GM19193 (cell line): ENCODE measurements around the gene KDR.

ENCODE experiments used
- POLR2A ChIP-seq: IDR thresholded peaks from 4 replicates; pipeline ENCODE4 v1.6.1; 2011; ENCODE audit not compliant: insufficient read depth, insufficient read length; ENCODE audit errors: extremely low read depth

The KDR gene

GRCh38 chr4:55099816-55100215 is 25.6 kb downstream of the KDR start:
- no peak for TF ChIP-seq POLR2A

DNA sequence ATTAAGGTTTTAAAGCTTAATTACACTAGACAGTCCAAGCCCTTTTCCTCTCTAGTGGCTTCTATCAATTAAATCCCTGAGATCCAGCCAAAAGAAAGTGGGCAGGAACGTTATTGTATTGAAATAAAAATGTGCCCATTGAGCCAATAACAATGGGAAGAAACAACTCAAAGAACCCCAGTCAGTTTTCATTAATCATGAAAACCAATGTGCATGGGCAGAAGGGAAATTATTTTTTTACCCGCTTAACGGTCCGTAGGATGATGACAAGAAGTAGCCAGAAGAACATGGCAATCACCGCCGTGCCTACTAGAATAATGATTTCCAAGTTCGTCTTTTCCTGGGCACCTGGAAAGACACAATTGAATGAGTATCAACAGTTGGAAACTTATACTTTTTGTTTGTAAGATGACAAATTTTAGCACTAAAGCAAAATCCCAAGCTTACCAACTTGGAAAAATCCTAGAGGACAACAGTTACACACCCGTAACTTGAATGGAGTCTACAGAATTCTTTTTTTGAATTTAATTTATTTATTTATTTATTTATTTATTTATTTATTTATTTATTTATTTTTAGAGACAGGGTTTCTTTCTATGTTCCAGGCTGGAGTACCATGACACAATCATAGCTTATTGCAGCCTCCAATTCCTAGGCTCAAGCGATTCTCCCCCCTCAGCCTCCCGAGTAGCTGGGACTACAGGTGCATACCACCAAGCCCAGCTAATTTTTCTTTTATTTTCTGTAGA is 26.8 kb downstream of the KDR start:
- no peak for TF ChIP-seq POLR2A

GRCh38 chr4:55096619-55097018 is 28.8 kb downstream of the KDR start:
- no peak for TF ChIP-seq POLR2A

DNA sequence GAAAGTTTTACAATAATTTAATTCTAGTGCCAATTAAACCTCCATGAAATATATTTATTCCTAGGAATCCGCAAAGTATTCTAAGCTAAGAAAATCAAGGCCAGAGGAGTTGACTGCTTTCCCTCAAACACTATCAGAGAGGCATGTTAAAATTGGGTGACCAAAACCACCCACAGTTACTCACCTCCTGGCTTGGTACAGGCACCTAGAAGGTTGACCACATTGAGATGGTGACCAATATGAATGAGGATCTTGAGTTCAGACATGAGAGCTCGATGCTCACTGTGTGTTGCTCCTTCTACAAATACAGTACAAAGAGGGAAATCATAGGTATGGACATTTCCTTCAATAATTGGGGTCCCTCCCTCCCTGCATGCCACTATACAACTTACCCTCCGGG is 29.4 kb downstream of the KDR start:
- no peak for TF ChIP-seq POLR2A

GRCh38 chr4:55092504-55092903 is 32.9 kb downstream of the KDR start:
- no peak for TF ChIP-seq POLR2A

- TF ChIP-seq POLR2A: no peak
Measured at GRCh38 chr4:55089916-55090315, 35.5 kb downstream of the KDR start.

- TF ChIP-seq POLR2A: no peak
Measured at GRCh38 chr4:55087913-55088260, 37.5 kb downstream of the KDR start.

DNA sequence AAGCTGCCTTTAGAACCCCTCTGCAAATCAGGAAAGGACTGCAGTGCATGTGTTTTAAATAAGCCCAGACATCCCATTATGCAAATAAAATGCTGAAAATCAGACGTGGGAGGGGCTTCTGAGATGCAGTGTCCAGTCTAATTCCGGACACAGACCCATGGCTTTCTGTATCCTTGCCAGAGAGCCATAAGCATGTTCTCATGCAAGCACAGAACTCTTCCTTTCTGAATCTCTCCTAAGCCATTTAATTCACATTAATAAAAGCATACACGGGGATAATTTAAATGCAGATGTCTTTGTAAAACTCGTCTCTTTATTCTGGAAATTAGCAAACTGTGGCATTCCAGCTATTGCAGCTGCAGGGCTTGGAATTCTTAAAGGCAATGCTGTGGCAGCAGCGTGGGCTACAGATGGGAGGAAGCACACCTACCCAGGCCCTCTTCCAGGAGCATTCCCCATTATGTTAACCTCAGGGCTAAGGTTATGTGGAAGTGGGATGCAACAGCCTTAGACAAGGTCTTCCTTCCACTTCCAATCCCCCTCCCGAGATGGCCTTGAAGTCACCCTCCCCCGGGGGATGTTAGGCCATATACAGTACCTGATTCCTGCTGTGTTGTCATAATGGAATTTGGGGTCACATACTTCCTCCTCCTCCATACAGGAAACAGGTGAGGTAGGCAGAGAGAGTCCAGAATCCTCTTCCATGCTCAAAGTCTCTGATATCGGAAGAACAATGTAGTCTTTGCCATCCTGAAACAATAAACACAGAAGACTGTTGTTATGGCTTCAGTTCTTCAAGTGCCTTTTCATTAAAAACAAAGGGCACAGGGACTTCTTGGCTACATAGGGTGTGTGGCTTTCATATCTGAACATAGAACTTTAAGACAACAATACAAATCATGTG is 38.1 kb downstream of the KDR start:
- no peak for TF ChIP-seq POLR2A

DNA sequence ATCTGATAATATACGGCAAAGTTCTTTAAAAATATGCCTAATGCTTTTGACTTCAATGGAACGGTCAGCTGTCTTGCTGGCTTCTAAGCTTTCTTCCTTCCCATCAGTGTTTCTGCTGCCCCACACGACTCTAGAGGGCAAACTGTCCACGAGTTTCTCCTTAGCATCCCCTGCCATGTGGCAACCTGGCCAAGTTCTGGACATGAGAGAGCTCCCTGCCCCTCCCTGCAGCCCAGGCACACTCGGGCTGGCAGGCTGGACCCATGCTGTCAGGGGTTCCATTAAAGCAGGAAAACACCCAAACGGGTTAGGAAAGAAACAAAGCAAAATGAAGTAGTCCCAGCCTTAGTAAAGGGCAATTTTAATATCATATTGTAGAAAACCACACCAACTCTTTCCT is 38.8 kb downstream of the KDR start:
- no peak for TF ChIP-seq POLR2A

DNA sequence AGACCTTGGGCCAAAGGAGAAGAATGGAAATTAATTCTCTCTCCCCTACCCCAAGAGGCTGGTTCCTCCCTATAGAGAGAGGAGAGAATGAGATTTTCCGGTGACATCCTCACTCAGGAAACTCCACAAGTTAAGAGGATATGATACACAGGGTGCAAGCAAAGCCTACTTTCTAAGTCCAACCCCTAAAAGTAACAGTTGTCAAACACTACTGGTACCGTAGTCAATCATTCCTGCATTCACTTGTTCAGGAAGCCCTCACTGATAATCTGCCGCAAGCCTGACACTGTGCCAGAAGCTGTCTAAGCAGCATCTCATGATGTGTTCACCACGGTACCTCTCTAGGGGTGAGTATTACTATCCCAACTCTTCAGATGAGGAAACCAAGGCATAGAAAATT is 41.7 kb downstream of the KDR start:
- TF ChIP-seq POLR2A: no peak

GRCh38 chr4:55082756-55083155 is 42.6 kb downstream of the KDR start:
- TF ChIP-seq POLR2A: no peak

DNA sequence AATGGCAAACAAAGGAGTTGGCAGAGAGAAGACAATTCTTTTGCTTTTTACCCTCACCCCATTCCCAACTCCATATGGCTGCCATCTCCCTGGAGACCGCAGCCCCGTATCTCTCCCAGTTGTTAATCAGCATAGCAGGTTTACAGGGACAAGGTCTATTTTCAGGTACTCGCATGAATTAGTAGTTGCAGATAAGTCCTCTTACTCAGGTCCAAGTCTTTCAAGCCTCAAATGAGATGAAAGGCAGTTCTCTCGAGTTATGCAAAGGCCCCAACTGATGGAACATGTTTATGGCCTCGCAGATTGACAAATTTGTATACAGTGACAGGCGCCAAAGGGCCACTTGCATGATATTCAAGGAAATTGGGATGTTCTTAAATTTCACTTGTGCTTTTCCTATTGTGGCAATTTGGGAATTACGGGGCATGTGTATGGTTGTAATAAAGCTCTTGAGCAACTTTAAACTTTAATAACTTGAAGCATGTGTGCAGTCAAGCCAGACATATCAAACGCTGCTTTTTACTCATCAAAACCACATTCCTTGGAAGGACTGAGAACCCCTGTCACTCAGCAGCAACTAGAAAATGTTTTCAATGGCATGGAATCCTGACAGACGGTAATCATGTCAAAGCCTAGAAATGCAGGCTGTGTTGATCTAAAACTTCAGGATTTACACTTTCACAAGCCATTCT is 45.1 kb downstream of the KDR start:
- no peak for TF ChIP-seq POLR2A

DNA sequence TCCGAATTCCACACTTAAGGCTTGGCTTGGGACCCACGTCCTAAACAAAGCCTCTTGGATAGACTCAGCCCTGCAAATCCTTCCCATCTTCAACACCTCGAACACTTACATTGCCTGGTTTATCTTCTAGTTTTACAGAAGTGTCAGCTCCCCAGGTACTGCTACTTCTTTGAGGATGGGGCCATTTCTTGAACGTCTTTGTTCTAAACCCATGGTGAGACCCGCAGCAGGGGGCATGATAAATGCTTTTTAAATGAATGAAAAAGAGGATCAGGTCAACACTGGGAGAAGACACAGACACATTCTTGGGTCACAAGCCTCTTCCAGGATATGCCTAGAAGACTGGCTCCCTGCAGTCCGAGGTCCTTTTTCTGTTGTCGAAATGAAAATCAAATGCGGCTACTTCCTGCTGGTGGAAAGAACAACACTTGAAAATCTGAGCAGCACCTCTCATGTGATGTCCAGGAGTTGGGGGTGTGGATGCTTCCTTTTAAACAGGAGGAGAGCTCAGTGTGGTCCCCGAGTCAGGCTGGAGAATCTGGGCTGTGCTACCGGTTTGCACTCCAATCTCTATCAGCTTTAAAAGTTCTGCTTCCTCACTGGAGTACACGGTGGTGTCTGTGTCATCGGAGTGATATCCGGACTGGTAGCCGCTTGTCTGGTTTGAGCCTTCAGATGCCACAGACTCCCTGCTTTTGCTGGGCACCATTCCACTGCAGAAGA is 45.8 kb downstream of the KDR start:
- no peak for TF ChIP-seq POLR2A

GRCh38 chr4:55078987-55079386 is 46.4 kb downstream of the KDR start:
- no peak for TF ChIP-seq POLR2A

DNA sequence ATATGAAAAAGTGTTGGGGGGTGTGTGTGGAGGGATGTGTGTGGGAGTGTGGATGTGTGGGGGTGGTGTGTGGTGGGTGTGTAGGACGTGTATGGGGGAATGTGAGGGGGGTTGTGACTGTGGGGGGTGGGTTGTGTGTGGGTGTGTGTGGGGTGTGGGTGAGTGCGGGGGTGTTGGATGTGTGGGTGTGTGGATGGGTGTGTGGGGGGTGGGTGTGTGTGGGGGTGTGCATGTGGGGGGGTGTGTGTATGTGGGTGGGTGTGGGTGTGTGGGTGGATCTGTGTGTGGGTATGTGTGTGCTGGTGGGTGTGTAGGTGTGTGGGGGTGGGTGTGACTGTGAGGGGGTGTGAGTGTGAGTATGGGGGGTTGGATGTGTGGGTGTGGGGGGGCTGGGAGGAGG is 47.8 kb downstream of the KDR start:
- no peak for TF ChIP-seq POLR2A
